ENCODE results near the gene PMEPA1.

PMEPA1 gene

DNA sequence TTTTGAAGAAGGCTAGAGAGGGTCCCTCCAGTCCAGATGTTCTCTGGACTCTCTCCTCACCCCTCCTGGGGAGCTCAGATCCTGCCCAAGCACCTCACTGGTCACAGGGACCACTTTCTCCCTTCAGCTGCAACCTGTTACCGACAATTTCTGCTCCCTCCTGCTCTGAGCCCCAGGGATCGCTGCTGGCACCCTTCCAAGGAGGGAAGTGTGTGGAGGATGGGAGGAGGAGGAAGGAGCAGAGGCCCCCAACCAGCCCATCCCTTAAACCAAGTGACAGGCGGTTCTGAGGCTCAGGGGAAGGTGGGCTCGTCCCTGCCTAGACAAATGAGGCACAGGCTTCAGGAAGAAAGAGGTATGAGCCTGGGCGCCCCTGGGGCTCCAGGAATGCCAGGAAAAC is 13.9 kb downstream of the PMEPA1 start:
- DNase-seq (ENCODE audit: low spot score), result no peak
- ChIA-PET CTCF (interaction anchor here (1.0 to 3.1 kb wide), 3 partner anchors 12 to 73 kb away, joined by 4 to 10 read pairs (median 6); partner anchors contain the start of gene PMEPA1), POLR2A (ENCODE audit: low non-redundant PET) (interaction anchor here (0.7 to 3.1 kb wide), 3 partner anchors 12 to 994 kb away, joined by 3 to 18 read pairs (median 8); partner anchors contain the start of gene PMEPA1)
- peak overlapping the region; percentile 96 for H3K27ac ChIP-seq
- TF ChIP-seq, protein P1, sequence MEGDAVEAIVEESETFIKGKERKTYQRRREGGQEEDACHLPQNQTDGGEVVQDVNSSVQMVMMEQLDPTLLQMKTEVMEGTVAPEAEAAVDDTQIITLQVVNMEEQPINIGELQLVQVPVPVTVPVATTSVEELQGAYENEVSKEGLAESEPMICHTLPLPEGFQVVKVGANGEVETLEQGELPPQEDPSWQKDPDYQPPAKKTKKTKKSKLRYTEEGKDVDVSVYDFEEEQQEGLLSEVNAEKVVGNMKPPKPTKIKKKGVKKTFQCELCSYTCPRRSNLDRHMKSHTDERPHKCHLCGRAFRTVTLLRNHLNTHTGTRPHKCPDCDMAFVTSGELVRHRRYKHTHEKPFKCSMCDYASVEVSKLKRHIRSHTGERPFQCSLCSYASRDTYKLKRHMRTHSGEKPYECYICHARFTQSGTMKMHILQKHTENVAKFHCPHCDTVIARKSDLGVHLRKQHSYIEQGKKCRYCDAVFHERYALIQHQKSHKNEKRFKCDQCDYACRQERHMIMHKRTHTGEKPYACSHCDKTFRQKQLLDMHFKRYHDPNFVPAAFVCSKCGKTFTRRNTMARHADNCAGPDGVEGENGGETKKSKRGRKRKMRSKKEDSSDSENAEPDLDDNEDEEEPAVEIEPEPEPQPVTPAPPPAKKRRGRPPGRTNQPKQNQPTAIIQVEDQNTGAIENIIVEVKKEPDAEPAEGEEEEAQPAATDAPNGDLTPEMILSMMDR (conservative IDR thresholded peaks at IDR 0.05; ENCODE audit: low read depth), result no peak

DNA sequence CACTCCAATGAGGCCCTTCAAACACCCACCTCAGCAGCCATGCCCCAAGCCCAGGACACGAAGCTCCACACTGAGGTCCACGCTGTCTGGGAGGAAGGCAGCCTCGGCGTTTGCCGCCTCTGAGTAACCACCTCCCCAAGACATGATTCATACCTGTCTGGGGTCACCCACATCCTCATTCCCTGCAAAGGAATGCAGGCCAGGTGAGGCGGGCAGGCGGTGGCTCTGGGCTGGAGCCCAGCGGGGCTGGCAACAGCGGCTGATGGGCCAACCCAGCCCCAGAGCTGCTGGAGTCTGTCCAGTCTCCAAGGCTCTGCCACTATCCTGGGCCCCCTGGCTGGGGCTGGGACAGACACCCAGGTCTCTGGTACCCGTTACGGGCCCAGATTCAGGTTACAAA is 14.8 kb downstream of the PMEPA1 start:
- POLR2A ChIA-PET (ENCODE audit: low non-redundant PET), result interaction anchor here (1.0 to 3.1 kb wide), 3 partner anchors 13 to 54 kb away, joined by 3 to 18 read pairs (median 8); partner anchors contain the start of gene PMEPA1
- TF ChIP-seq, protein P1 (conservative IDR thresholded peaks at IDR 0.05; ENCODE audit: low read depth), result no peak
- H3K27ac ChIP-seq, result peak overlapping the region; percentile 96
- CTCF ChIA-PET, result interaction anchor here (0.6 to 3.1 kb wide), 3 partner anchors 13 to 191 kb away, joined by 5 to 10 read pairs (median 6); no protein-coding TSS in a partner anchor
- DNase-seq (ENCODE audit: low spot score), result peak; percentile 97

DNA sequence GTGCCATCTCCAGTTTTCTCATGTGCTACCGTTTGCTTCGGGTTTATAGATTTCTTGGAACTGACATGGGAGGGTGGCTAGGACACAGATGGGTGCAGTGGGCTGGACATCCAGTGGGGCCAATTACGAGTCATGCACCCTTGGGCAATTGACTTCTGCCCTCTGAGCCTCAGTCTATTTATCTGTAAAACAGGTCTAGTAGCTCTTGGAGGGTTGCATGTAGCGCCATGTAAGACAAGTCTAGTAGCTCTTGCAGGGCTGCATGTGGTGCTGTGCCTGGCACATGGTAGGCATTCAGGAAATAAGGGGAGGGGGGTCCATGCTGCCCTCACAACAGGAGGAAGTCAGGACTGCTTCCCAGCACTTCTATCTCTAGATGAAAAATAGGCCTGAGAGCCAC is 15.3 kb downstream of the PMEPA1 start:
- DNase-seq (ENCODE audit: low spot score), result no peak
- peak overlapping the region; percentile 96 for H3K27ac ChIP-seq
- ChIA-PET POLR2A (ENCODE audit: low non-redundant PET) (interaction anchor here (1.0 to 3.1 kb wide), 3 partner anchors 14 to 55 kb away, joined by 3 to 18 read pairs (median 8); partner anchors contain the start of gene PMEPA1), CTCF (interaction anchor here (0.6 to 3.1 kb wide), 5 partner anchors 11 to 705 kb away, joined by 3 to 10 read pairs (median 6); no protein-coding TSS in a partner anchor)
- TF ChIP-seq, protein P1 (conservative IDR thresholded peaks at IDR 0.05; ENCODE audit: low read depth), result no peak

DNA sequence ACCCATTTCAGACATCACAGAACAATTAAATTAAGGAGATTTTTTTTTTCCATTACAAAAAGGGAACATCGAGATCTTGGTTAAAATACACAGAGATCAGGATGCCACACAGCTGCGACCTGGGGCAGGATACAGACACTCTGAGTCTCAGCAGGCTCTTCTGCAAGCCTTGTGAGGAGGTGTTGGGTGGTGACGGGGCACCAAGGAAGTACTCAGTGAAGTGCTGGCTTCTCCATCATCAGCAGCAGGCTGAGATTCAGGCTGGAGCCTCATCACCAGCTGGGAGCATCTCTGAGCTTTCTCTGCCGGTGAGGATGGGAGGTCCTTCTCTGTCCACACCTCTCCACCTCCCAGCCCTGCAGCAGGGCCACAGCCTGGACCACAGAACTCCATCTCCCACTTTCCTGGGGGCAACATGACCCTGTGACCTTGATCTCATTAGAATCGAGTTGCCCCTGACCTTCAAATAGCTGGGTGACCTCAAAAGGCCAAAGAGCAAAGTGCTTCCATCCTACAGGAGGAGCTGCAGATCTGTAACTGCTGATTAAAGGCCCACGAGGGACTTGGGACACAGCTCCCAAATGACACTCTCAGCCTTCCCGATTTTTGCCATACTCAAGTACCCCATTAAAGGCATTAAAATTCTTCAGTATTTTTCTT is 16.0 kb downstream of the PMEPA1 start:
- CTCF ChIA-PET, result interaction anchor here (0.6 to 1.7 kb wide), 17 partner anchors 9 to 706 kb away, joined by 3 to 14 read pairs (median 4); partner anchors contain the start of gene PMEPA1

DNA sequence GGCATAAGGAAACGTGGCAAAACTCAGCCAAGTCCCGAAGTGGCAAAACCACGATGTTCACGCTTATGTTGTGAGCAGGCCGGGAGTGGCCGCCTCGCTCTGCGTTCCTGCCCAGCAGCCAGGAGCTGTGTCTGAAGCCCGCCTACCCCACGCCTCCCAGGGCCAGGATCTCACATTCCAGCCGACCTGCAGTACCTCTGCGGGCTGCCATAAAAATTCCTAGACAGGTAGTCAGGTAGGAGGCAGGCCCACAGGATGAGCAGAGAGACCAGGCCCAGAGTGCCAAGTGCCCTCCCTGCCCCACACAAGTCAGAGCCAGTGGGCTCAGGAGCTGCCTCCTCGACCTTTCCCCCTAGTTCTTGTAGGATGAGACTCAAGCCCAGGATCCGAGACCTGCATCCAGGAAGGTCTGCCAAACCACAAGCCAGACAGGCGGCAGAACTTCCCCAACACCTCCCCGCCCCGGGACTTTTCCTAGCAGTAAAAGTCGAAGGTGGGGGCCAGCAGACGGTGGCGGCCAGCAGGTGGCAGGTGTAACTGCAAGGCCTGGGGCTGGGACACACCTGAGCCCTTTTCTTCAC is 16.7 kb downstream of the PMEPA1 start:
- ChIA-PET CTCF (interaction anchor here (0.6 to 1.7 kb wide), 20 partner anchors 10 to 517 kb away, joined by 3 to 14 read pairs (median 4); partner anchors contain the start of gene PMEPA1), POLR2A (ENCODE audit: low non-redundant PET) (interaction anchor here (3.1 kb wide), 1 partner anchor 15 kb away, joined by 8 read pairs; no protein-coding TSS in a partner anchor)
- TF ChIP-seq, protein P1 (conservative IDR thresholded peaks at IDR 0.05; ENCODE audit: low read depth), result no peak; the same call in 1 of the 2 replicates
- DNase-seq (ENCODE audit: low spot score), result peak; percentile 97
- H3K27ac ChIP-seq, result peak overlapping the region; percentile 96

More for the DNA sequence above, 16.0 kb downstream of the PMEPA1 start:
- no peak for DNase-seq (ENCODE audit: low spot score)
- POLR2A ChIA-PET (ENCODE audit: low non-redundant PET), result interaction anchor here (3.1 kb wide), 2 partner anchors 14 to 17 kb away, joined by 8 to 18 read pairs; partner anchors contain the start of gene PMEPA1
- H3K27ac ChIP-seq, result peak overlapping the region; percentile 96
- TF ChIP-seq, protein P1 (conservative IDR thresholded peaks at IDR 0.05; ENCODE audit: low read depth), result no peak

DNA sequence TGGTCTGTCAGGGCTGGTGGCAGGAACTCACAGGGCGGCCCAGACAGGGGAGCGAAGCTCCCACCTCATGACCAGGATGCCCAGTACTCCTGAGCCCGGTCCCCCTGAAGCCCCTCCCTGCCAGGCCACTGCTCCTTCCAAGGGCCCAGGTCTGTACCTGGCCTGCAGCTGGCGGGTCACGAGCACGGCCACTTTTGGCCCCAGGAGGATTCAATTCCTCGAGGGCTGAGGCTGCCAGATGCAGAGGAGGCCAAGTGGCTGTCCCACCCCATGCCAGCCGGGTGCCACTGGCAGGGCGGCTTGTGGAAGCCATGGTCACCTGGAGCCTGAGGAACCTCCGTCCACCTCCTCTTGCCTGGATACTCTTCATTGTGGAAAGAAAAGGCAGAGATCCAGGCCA is 17.4 kb downstream of the PMEPA1 start:
- CTCF ChIA-PET, result interaction anchor here (0.9 to 1.5 kb wide), 5 partner anchors 18 to 518 kb away, joined by 4 to 14 read pairs (median 4); partner anchors contain the start of gene PMEPA1
- POLR2A ChIA-PET (ENCODE audit: low non-redundant PET), result no interaction called here
- H3K27ac ChIP-seq, result peak overlapping the region; percentile 96
- TF ChIP-seq, protein P1 (conservative IDR thresholded peaks at IDR 0.05; ENCODE audit: low read depth), result no peak
- DNase-seq (ENCODE audit: low spot score), result no peak

All from RWPE1 (cell line).